Endothelial cell of umbilical vein (primary cell): ENCODE data around the gene PAX3. TPM values are rescaled to one million over a fixed set of nuclear protein-coding genes. Genes with fewer than 3 reads are reported as not detected.

Experiments
- BruUV-seq: library from RNA; stranded (reverse); fragments of 400-500 nt; replicated peaks from 2 replicates; lab custom pipeline; 2021; lab: Mats Ljungman, UMichigan
- CTCF ChIA-PET: fragments of 300-600, 350-600 bp; sonication (Branson Sonifier 250); formaldehyde crosslinking; loops from one replicate; lab custom pipeline; 2021; ENCODE audit warnings: antibody characterized with exemption, inconsistent platforms; lab: Charles Lee
- POLR2A ChIA-PET: fragments of 300-600, 350-600 bp; sonication (Branson Sonifier 250); formaldehyde crosslinking; loops from one replicate; lab custom pipeline; 2021; ENCODE audit warnings: antibody characterized with exemption, inconsistent platforms; lab: Charles Lee
- DNase-seq: peaks from one replicate; pipeline ENCODE4 v3.0.0-alpha.2; 2011; ENCODE audit warnings: low read depth, low spot score
- FAIRE-seq: peaks from 2 replicates; lab custom pipeline; 2011; peaks lifted over from hg19 to GRCh38; lab: Jason Lieb, UNC
- H2AFZ ChIP-seq: 2 replicates; pipeline ENCODE4 v1.6.0; 2012; ENCODE audit warnings: low read depth, low read length, control low read depth, inconsistent platforms
- H3K27ac ChIP-seq: 2 replicates; pipeline ENCODE4 v1.5.1; 2011; ENCODE audit warnings: low read depth, mild to moderate bottlenecking, control low read depth, low read length, moderate library complexity; ENCODE audit not compliant: insufficient read depth
- H3K27me3 ChIP-seq, 2 experiments: 2 replicates each; pipeline versions ENCODE4 v1.6.0 to v1.6.1; 2011; ENCODE audit warnings: low read length in 2 of 2, mixed read lengths in 1 of 2; ENCODE audit not compliant: control insufficient read depth in 2 of 2, insufficient read depth in 2 of 2
- H3K36me3 ChIP-seq, 2 experiments: 2 replicates in 1 of 2; 3 replicates in 1 of 2; pipeline ENCODE4 v1.5.1; 2011; ENCODE audit warnings: low read length in 2 of 2, mild to moderate bottlenecking in 1 of 2, moderate library complexity in 1 of 2; ENCODE audit not compliant: control insufficient read depth in 2 of 2, insufficient read depth in 2 of 2; ENCODE audit errors: extremely low read depth in 1 of 2
- H3K4me1 ChIP-seq: 3 replicates; pipeline ENCODE4 v1.5.1; 2011; ENCODE audit warnings: mild to moderate bottlenecking, low read length; ENCODE audit not compliant: control insufficient read depth, insufficient read depth; ENCODE audit errors: extremely low read depth
- H3K4me2 ChIP-seq: 2 replicates; pipeline ENCODE4 v1.6.1; 2011; ENCODE audit warnings: low read length, control low read depth, mixed read lengths; ENCODE audit not compliant: insufficient read depth
- H3K4me3 ChIP-seq, 3 experiments: fragments of 200-600 bp in 1 of 3; sonication (generic), shearing (Covaris generic) in 1 of 3; replicated peaks in 1 of 3; 2 replicates each; pipeline ENCODE4 v1.5.1; 2011 to 2016; ENCODE audit warnings: control low read depth in 3 of 3, low read length in 3 of 3, mild to moderate bottlenecking in 2 of 3, inconsistent platforms in 1 of 3, low read depth in 1 of 3, moderate library complexity in 1 of 3; ENCODE audit not compliant: insufficient read depth in 1 of 3
- H3K79me2 ChIP-seq: 2 replicates; pipeline ENCODE4 v1.6.0; 2012; ENCODE audit warnings: low read length, inconsistent platforms; ENCODE audit not compliant: control insufficient read depth, insufficient read depth
- H3K9ac ChIP-seq: replicated peaks from 2 replicates; pipeline ENCODE3; 2011; ENCODE audit warnings: low read length, control low read depth; ENCODE audit not compliant: insufficient read depth; ENCODE audit errors: extremely low read depth
- H3K9me1 ChIP-seq: replicated peaks from 3 replicates; pipeline ENCODE4 v1.6.0; 2011; ENCODE audit warnings: mild to moderate bottlenecking, low read length; ENCODE audit not compliant: control insufficient read depth, insufficient read depth; ENCODE audit errors: extremely low read depth
- H3K9me3 ChIP-seq: replicated peaks from 2 replicates; pipeline ENCODE4 v1.5.1; 2012; ENCODE audit warnings: low read length, inconsistent platforms; ENCODE audit not compliant: control insufficient read depth, insufficient read depth
- H4K20me1 ChIP-seq: replicated peaks from 2 replicates; pipeline ENCODE3; 2011; ENCODE audit warnings: mild to moderate bottlenecking, low read length; ENCODE audit not compliant: control insufficient read depth, insufficient read depth; ENCODE audit errors: extremely low read depth
- CTCF ChIP-seq, 2 donors: IDR thresholded peaks; 1 replicate in 1 of 2; 2 replicates in 1 of 2; pipeline ENCODE4 v1.5.1; 2011; ENCODE audit warnings: low read length in 2 of 2, mild to moderate bottlenecking in 2 of 2, moderate library complexity in 2 of 2, control low read depth in 1 of 2, inconsistent platforms in 1 of 2, low read depth in 1 of 2; ENCODE audit not compliant: insufficient read depth in 1 of 2; ENCODE audit errors: extremely low read depth in 1 of 2
- EZH2 ChIP-seq: IDR thresholded peaks from 2 replicates; pipeline ENCODE4 v1.6.1; 2012; ENCODE audit warnings: borderline replicate concordance, low read depth, mild to moderate bottlenecking, moderate library complexity, low read length, inconsistent platforms; ENCODE audit not compliant: severe bottlenecking
- FOS ChIP-seq: IDR thresholded peaks from 2 replicates; pipeline ENCODE4 v1.6.1; 2011; ENCODE audit warnings: mild to moderate bottlenecking, low read length, moderate library complexity, borderline replicate concordance; ENCODE audit not compliant: insufficient read depth
- GATA2 ChIP-seq: IDR thresholded peaks from 2 replicates; pipeline ENCODE4 v1.7.0; 2011; ENCODE audit warnings: low read depth, mild to moderate bottlenecking, moderate library complexity, mixed read lengths, low read length; ENCODE audit not compliant: insufficient read length, insufficient read depth
- JUN ChIP-seq: IDR thresholded peaks from 2 replicates; pipeline ENCODE4 v1.6.1; 2011; ENCODE audit warnings: borderline replicate concordance, low read depth; ENCODE audit not compliant: insufficient read length, insufficient read depth
- MYC ChIP-seq: IDR thresholded peaks from one replicate; pipeline ENCODE4 v1.6.1; 2011; ENCODE audit warnings: mild to moderate bottlenecking, low read depth, low read length
- POLR2A ChIP-seq: IDR thresholded peaks from 2 replicates; pipeline ENCODE4 v1.6.1; 2012; ENCODE audit warnings: low read depth, mild to moderate bottlenecking, control low read depth, low read length
- POLR2AphosphoS5 ChIP-seq: IDR thresholded peaks from 2 replicates; pipeline ENCODE4 v1.6.1; 2012; ENCODE audit warnings: low read depth, mild to moderate bottlenecking, control low read depth, low read length, moderate library complexity; ENCODE audit not compliant: insufficient read depth
- dilution Hi-C: fragments of 300-500 bp; cut with MboI; formaldehyde crosslinking; loops from one replicate; pipeline ENCODE4 v1.15.0; 2019; ENCODE audit warnings: low sequenced_read_pairs; ENCODE audit not compliant: extremely low pct_ligation_motif_present
- intact Hi-C: fragments of 100-400 bp; cut with micrococcal nuclease; formaldehyde crosslinking; loops from one replicate; pipeline ENCODE4 v1.10.0; 2022
- polyA plus RNA-seq, 4 experiments: library from polyadenylated mRNA; depleted of rRNA in 3 of 4; stranded (reverse) in 3 of 4; unstranded in 1 of 4; fragments of >200 nt; gene quantifications; 2 replicates each; pipeline versions ENCODE4 v1.2.1 to v1.2.3, GENCODE V29; 2011 to 2012; ENCODE audit warnings: missing spikeins in 1 of 4
- total RNA-seq: library from RNA; stranded (reverse); gene quantifications from 2 replicates; pipeline ENCODE4 v1.2.3, GENCODE V29; 2021
- TF ChIP-seq, protein P1 (sequence below): IDR thresholded peaks from 2 replicates; pipeline ENCODE4 v1.6.1; 2011; ENCODE audit not compliant: insufficient read depth, insufficient read length

The PAX3 gene
- total and polyA plus RNA-seq, 2 donors (not counting 3 experiments of a cell fraction or from before 2014, with no cell fraction given): not detected

DNA sequence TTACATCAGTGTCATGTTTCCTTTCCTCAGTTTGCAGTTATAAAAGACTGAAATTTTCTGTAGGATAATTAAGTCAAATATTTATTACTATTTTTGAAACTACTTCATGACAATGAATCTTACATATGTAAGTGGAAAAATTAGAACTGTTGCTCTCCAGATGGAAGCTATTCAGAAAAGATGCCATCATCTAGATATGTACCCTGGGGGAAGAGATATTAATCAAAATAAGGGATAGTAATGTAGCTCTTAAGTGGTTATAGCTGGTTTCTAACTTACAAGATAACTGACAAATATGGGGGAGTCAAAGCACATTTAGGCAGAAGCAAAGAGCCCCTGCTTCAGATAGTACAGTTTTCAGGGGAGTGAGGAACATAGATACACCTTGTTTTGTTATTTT, 38.1 kb upstream of the PAX3 start:
- no TSS peak for BruUV-seq
- Histone ChIP-seq H3K9me1 (no peaks in the 10 kb centered on the region), H4K20me1 (no peaks in the 10 kb centered on the region), H3K4me1 (no peaks in the 10 kb centered on the region), H3K27me3 (peaks cover 2 to 5% of the 10 kb centered on the region in 2 experiments), H3K36me3 (no peaks in the 10 kb centered on the region), H3K4me2 (no peak overlapping the region), H2AFZ (no peak overlapping the region), H3K79me2 (no peaks in the 10 kb centered on the region), H3K9ac (no peak overlapping the region), H3K27ac (no peak overlapping the region), H3K4me3 (no peak overlapping the region), H3K9me3 (no peaks in the 10 kb centered on the region)
- dilution Hi-C loops (no loop called here), intact Hi-C loops (no loop called here)
- no peak for FAIRE-seq
- DNase-seq: no peak
- POLR2A ChIA-PET: no interaction called here
- TF ChIP-seq JUN (no peak), POLR2AphosphoS5 (no peak), POLR2A (no peak), GATA2 (no peak), FOS (no peak), CTCF (IDR thresholded peaks at IDR 0.05; ENCODE audit: extremely low read depth in 1 of 2, insufficient read depth in 1 of 2, low read depth in 1 of 2, low read length in 2 of 2) (no peak)
- CTCF ChIA-PET: interaction anchor here (0.7 to 1.2 kb wide), 6 partner anchors 17 to 225 kb away, joined by 3 to 14 read pairs (median 4); a partner anchor contains a TSS

- POLR2A ChIA-PET: no interaction called here
- no peak for DNase-seq
- Histone ChIP-seq H3K4me1 (no peaks in the 10 kb centered on the region), H3K4me3 (no peak overlapping the region), H3K9ac (no peak overlapping the region), H3K9me1 (no peaks in the 10 kb centered on the region), H3K4me2 (no peak overlapping the region), H4K20me1 (no peaks in the 10 kb centered on the region), H2AFZ (no peak overlapping the region), H3K79me2 (no peaks in the 10 kb centered on the region), H3K9me3 (no peaks in the 10 kb centered on the region), H3K27me3 (peaks cover 2 to 5% of the 10 kb centered on the region in 2 experiments), H3K27ac (no peak overlapping the region), H3K36me3 (no peaks in the 10 kb centered on the region)
- CTCF ChIA-PET: interaction anchor here (0.7 to 1.2 kb wide), 5 partner anchors 17 to 225 kb away, joined by 3 to 14 read pairs (median 4); a partner anchor contains a TSS
- FAIRE-seq: no peak
- TF ChIP-seq GATA2 (no peak), POLR2A (no peak), POLR2AphosphoS5 (no peak), CTCF (IDR thresholded peaks at IDR 0.05; ENCODE audit: extremely low read depth in 1 of 2, insufficient read depth in 1 of 2, low read depth in 1 of 2, low read length in 2 of 2) (no peak), JUN (no peak), EZH2 (no peak), FOS (no peak), MYC (no peak)
- TF ChIP-seq, protein P1, sequence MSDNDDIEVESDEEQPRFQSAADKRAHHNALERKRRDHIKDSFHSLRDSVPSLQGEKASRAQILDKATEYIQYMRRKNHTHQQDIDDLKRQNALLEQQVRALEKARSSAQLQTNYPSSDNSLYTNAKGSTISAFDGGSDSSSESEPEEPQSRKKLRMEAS: no peak
- no TSS peak for BruUV-seq
- dilution Hi-C loops: no loop called here
- intact Hi-C loops: no loop called here
Observed at GRCh38 chr2:222336442-222336841, 37.6 kb upstream of the PAX3 start.
